ENCODE results near the gene CELF2. TPM values are rescaled to one million over a fixed set of nuclear protein-coding genes. Genes with fewer than 3 reads are reported as not detected.
"Not testable (repeated sequence)": the region's sequence is repeated elsewhere in the genome, so short reads cannot be mapped to it uniquely, and the experiment has no call there.

Gene CELF2
- total RNA-seq, 1 donor from 2014 or later = 110 TPM

GRCh38 chr10:11115337-11115736 is 97.7 kb downstream of the CELF2 start:
- H3K9me3 ChIP-seq = no peaks in the 10 kb centered on the region
- no peak for ATAC-seq
- H3K27ac ChIP-seq = no peak overlapping the region
- no peak for DNase-seq
- H3K4me3 ChIP-seq = no peak overlapping the region
- no peaks in the 10 kb centered on the region for H3K27me3 ChIP-seq
- no peaks in the 10 kb centered on the region for H3K4me1 ChIP-seq
- intact Hi-C loops (cut with DNase I) = no loop called here
- TF ChIP-seq CTCF (IDR thresholded peaks at IDR 0.05) = no peak
- H3K36me3 ChIP-seq = no peaks in the 10 kb centered on the region

GRCh38 chr10:11116361-11116760 is 98.7 kb downstream of the CELF2 start:
- Histone ChIP-seq H3K27ac (no peak overlapping the region), H3K36me3 (no peaks in the 10 kb centered on the region), H3K4me3 (no peak overlapping the region), H3K9me3 (no peaks in the 10 kb centered on the region), H3K4me1 (no peaks in the 10 kb centered on the region), H3K27me3 (no peaks in the 10 kb centered on the region)
- no peak for DNase-seq
- TF ChIP-seq CTCF (IDR thresholded peaks at IDR 0.05) = no peak
- intact Hi-C loops (cut with DNase I) = no loop called here
- no peak for ATAC-seq

GRCh38 chr10:11116817-11117216 is 99.1 kb downstream of the CELF2 start:
- intact Hi-C loops (cut with DNase I) = no loop called here
- no peak overlapping the region for H3K4me3 ChIP-seq
- H3K9me3 ChIP-seq = no peaks in the 10 kb centered on the region
- H3K27me3 ChIP-seq = no peaks in the 10 kb centered on the region
- no peaks in the 10 kb centered on the region for H3K36me3 ChIP-seq
- H3K27ac ChIP-seq = no peak overlapping the region
- ATAC-seq (no peak), DNase-seq (no peak)
- TF ChIP-seq CTCF (IDR thresholded peaks at IDR 0.05) = no peak
- H3K4me1 ChIP-seq = no peaks in the 10 kb centered on the region

GRCh38 chr10:11118686-11119085 is 101.0 kb downstream of the CELF2 start:
- intact Hi-C loops (cut with DNase I) = no loop called here
- no peaks in the 10 kb centered on the region for H3K9me3 ChIP-seq
- no peak for TF ChIP-seq CTCF (IDR thresholded peaks at IDR 0.05)
- DNase-seq (no peak), ATAC-seq (no peak)
- no peaks in the 10 kb centered on the region for H3K4me1 ChIP-seq
- no peak overlapping the region for H3K27ac ChIP-seq
- no peaks in the 10 kb centered on the region for H3K36me3 ChIP-seq
- H3K27me3 ChIP-seq = no peaks in the 10 kb centered on the region
- no peak overlapping the region for H3K4me3 ChIP-seq

- intact Hi-C loops (cut with DNase I) = no loop called here
- Histone ChIP-seq H3K27ac (no peak overlapping the region), H3K4me1 (no peaks in the 10 kb centered on the region), H3K9me3 (no peaks in the 10 kb centered on the region), H3K36me3 (no peaks in the 10 kb centered on the region), H3K4me3 (no peak overlapping the region), H3K27me3 (no peaks in the 10 kb centered on the region)
- TF ChIP-seq CTCF (IDR thresholded peaks at IDR 0.05) = no peak
- ATAC-seq = no peak
- DNase-seq = no peak
Measured at GRCh38 chr10:11119843-11120242, 102.2 kb downstream of the CELF2 start.

- Histone ChIP-seq H3K27ac (no peak overlapping the region), H3K4me3 (no peak overlapping the region), H3K36me3 (no peaks in the 10 kb centered on the region), H3K27me3 (no peaks in the 10 kb centered on the region), H3K4me1 (no peaks in the 10 kb centered on the region), H3K9me3 (no peaks in the 10 kb centered on the region)
- no peak for TF ChIP-seq CTCF (IDR thresholded peaks at IDR 0.05)
- intact Hi-C loops (cut with DNase I) = no loop called here
- peak; percentile 51 for ATAC-seq
- no peak for DNase-seq
Measured at GRCh38 chr10:11120711-11121110, 103.0 kb downstream of the CELF2 start.

GRCh38 chr10:11123892-11124291 is 106.2 kb downstream of the CELF2 start:
- intact Hi-C loops (cut with DNase I); ATAC-seq; DNase-seq; H3K9me3 ChIP-seq; H3K4me3 ChIP-seq; H3K4me1 ChIP-seq; H3K27ac ChIP-seq; H3K36me3 ChIP-seq; H3K27me3 ChIP-seq: not testable (repeated sequence)
